ENCODE measurements around the gene CXCL3. TPM values are rescaled to one million over a fixed set of nuclear protein-coding genes. Genes with fewer than 3 reads are reported as not detected.

The CXCL3 gene
- total RNA-seq, 1 donor from 2014 or later = 0.20 TPM

- H3K27ac Mint-ChIP-seq (ENCODE audit: unreplicated experiment) = no peak overlapping the region
- no peak for DNase-seq (ENCODE audit: low spot score)
These were observed 20.4 kb downstream of the CXCL3 start for GRCh38 chr4:74018116-74018515.

GRCh38 chr4:74016068-74016467, 22.4 kb downstream of the CXCL3 start:
- Mint-ChIP-seq H3K4me3 (ENCODE audit: unreplicated experiment) (no peak overlapping the region), H3K27me3 (ENCODE audit: low read depth) (peaks cover 38% of the 10 kb centered on the region)

More at GRCh38 chr4:74018116-74018515, 20.4 kb downstream of the CXCL3 start:
- H3K4me3 Mint-ChIP-seq (ENCODE audit: unreplicated experiment) = no peak overlapping the region
- H3K4me1 Mint-ChIP-seq (ENCODE audit: low read depth) = no peaks in the 10 kb centered on the region
- no peak for TF ChIP-seq CTCF (IDR thresholded peaks at IDR 0.05)
- H3K27me3 Mint-ChIP-seq (ENCODE audit: low read depth) = peaks cover 40% of the 10 kb centered on the region
- no peaks in the 10 kb centered on the region for H3K36me3 Mint-ChIP-seq (ENCODE audit: low read depth)
- H3K9me3 Mint-ChIP-seq (ENCODE audit: low read depth) = no peaks in the 10 kb centered on the region

GRCh38 chr4:74015126-74015780, 23.2 kb downstream of the CXCL3 start:
- no peak overlapping the region for H3K4me3 Mint-ChIP-seq (ENCODE audit: unreplicated experiment)
- peaks cover 42% of the 10 kb centered on the region for H3K27me3 Mint-ChIP-seq (ENCODE audit: low read depth)
- TF ChIP-seq CTCF (IDR thresholded peaks at IDR 0.05) = no peak
- peaks cover 7% of the 10 kb centered on the region for H3K9me3 Mint-ChIP-seq (ENCODE audit: low read depth)
- no peak overlapping the region for H3K27ac Mint-ChIP-seq (ENCODE audit: unreplicated experiment)
- H3K4me1 Mint-ChIP-seq (ENCODE audit: low read depth) = no peaks in the 10 kb centered on the region
- peaks cover 1% of the 10 kb centered on the region for H3K36me3 Mint-ChIP-seq (ENCODE audit: low read depth)
- DNase-seq (ENCODE audit: low spot score) = no peak

More at GRCh38 chr4:74016068-74016467, 22.4 kb downstream of the CXCL3 start:
- no peak for TF ChIP-seq CTCF (IDR thresholded peaks at IDR 0.05)
- H3K9me3 Mint-ChIP-seq (ENCODE audit: low read depth) = no peaks in the 10 kb centered on the region
- H3K36me3 Mint-ChIP-seq (ENCODE audit: low read depth) = no peaks in the 10 kb centered on the region
- DNase-seq (ENCODE audit: low spot score) = no peak
- H3K27ac Mint-ChIP-seq (ENCODE audit: unreplicated experiment) = no peak overlapping the region
- no peaks in the 10 kb centered on the region for H3K4me1 Mint-ChIP-seq (ENCODE audit: low read depth)

- no peak overlapping the region for H3K4me3 Mint-ChIP-seq (ENCODE audit: unreplicated experiment)
- no peak overlapping the region for H3K27ac Mint-ChIP-seq (ENCODE audit: unreplicated experiment)
- peaks cover 7% of the 10 kb centered on the region for H3K9me3 Mint-ChIP-seq (ENCODE audit: low read depth)
- H3K27me3 Mint-ChIP-seq (ENCODE audit: low read depth) = peaks cover 39% of the 10 kb centered on the region
- H3K4me1 Mint-ChIP-seq (ENCODE audit: low read depth) = no peaks in the 10 kb centered on the region
- no peak for DNase-seq (ENCODE audit: low spot score)
- H3K36me3 Mint-ChIP-seq (ENCODE audit: low read depth) = peaks cover 1% of the 10 kb centered on the region
- no peak for TF ChIP-seq CTCF (IDR thresholded peaks at IDR 0.05)
These were observed 24.2 kb downstream of the CXCL3 start for GRCh38 chr4:74014332-74014731.

GRCh38 chr4:74013264-74013663, 25.2 kb downstream of the CXCL3 start:
- H3K27me3 Mint-ChIP-seq (ENCODE audit: low read depth) = peaks cover 35% of the 10 kb centered on the region
- H3K9me3 Mint-ChIP-seq (ENCODE audit: low read depth) = peaks cover 7% of the 10 kb centered on the region
- no peak overlapping the region for H3K27ac Mint-ChIP-seq (ENCODE audit: unreplicated experiment)
- H3K36me3 Mint-ChIP-seq (ENCODE audit: low read depth) = peaks cover 1% of the 10 kb centered on the region
- H3K4me1 Mint-ChIP-seq (ENCODE audit: low read depth) = no peaks in the 10 kb centered on the region
- no peak overlapping the region for H3K4me3 Mint-ChIP-seq (ENCODE audit: unreplicated experiment)
- no peak for DNase-seq (ENCODE audit: low spot score)
- no peak for TF ChIP-seq CTCF (IDR thresholded peaks at IDR 0.05)

Measured in chondrocyte (in vitro differentiated cells).